ENCODE results near the gene PIK3AP1. TPM values are rescaled to one million over a fixed set of nuclear protein-coding genes. Genes with fewer than 3 reads are reported as not detected.

Gene PIK3AP1
- total and polyA plus RNA-seq, 2 of the 8 experiments (the other 6 are each of a cell fraction or from before 2014, with no cell fraction given), result 1.9 to 4.5 TPM

GRCh38 chr10:96584474-96584873, 135.8 kb downstream of the PIK3AP1 start (continued):
- TF ChIP-seq EZH2 (IDR thresholded peaks at IDR 0.05; ENCODE audit: low read depth, low read length, severe bottlenecking), result no peak
- no peak for TF ChIP-seq YY1 (IDR thresholded peaks at IDR 0.05; ENCODE audit: low read depth, low read length)
- TF ChIP-seq ZNF274 (IDR thresholded peaks at IDR 0.05; ENCODE audit: borderline replicate concordance, extremely low read depth, low read length), result no peak
- no peak for TF ChIP-seq JUND (IDR thresholded peaks at IDR 0.05; ENCODE audit: low read length)

Measured in H1 (cell line).